IPS-20b (cell line): ENCODE measurements around the gene MED13L.
"Not testable (repeated sequence)": the region's sequence is repeated elsewhere in the genome, so short reads cannot be mapped to it uniquely, and the experiment has no call there.

Experiments used
- H3K27ac ChIP-seq: one replicate; pipeline ENCODE4 v1.5.1; 2013; ENCODE audit warnings: low read length
- H3K27me3 ChIP-seq: 2 replicates; pipeline ENCODE4 v1.6.1; 2013; ENCODE audit warnings: mild to moderate bottlenecking, low read length, inconsistent platforms; ENCODE audit not compliant: insufficient read depth
- H3K36me3 ChIP-seq: 2 replicates; pipeline ENCODE4 v1.6.1; 2013; ENCODE audit warnings: low read depth, mild to moderate bottlenecking, inconsistent platforms, low read length, moderate library complexity; ENCODE audit not compliant: insufficient read depth
- H3K4me1 ChIP-seq: 2 replicates; pipeline ENCODE4 v1.6.1; 2013; ENCODE audit warnings: mild to moderate bottlenecking, control low read depth, inconsistent platforms, low read length, moderate library complexity; ENCODE audit not compliant: insufficient read depth
- H3K4me3 ChIP-seq: 2 replicates; pipeline ENCODE4 v1.5.1; 2013; ENCODE audit warnings: mild to moderate bottlenecking, low read length, inconsistent platforms
- H3K9ac ChIP-seq: 2 replicates; pipeline ENCODE4 v1.6.1; 2013; ENCODE audit warnings: low read depth, mild to moderate bottlenecking, inconsistent platforms, low read length, moderate library complexity
- H3K9me3 ChIP-seq: 2 replicates; pipeline ENCODE4 v1.6.1; 2013; ENCODE audit warnings: mild to moderate bottlenecking, low read depth, low read length, inconsistent platforms; ENCODE audit not compliant: insufficient read depth

Gene MED13L

DNA sequence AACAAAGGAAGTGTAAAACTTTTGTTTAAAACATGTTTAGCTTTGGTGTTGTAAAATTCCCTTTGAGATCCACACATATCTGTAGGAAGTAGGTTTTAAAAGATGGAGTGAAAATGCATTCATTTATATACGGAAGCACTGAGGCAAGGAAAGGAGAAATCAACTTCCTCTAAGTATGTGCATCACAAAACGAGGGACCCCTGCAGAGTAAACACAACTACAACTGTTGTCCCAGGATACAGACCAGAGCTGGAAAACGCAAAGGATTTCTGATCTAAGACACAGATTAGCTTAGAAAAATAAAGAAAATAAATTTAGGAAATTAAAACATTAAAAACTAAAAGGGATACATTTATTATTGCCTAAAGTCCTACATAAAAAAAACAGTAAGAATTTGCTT, 297.6 kb downstream of the MED13L start:
- Histone ChIP-seq H3K4me1 (peaks cover 4% of the 10 kb centered on the region; the same call in 1 of the 2 replicates), H3K36me3 (peaks cover 48% of the 10 kb centered on the region), H3K4me3 (no peak overlapping the region), H3K27me3 (no peaks in the 10 kb centered on the region), H3K27ac (no peak overlapping the region), H3K9ac (no peak overlapping the region), H3K9me3 (no peaks in the 10 kb centered on the region)

DNA sequence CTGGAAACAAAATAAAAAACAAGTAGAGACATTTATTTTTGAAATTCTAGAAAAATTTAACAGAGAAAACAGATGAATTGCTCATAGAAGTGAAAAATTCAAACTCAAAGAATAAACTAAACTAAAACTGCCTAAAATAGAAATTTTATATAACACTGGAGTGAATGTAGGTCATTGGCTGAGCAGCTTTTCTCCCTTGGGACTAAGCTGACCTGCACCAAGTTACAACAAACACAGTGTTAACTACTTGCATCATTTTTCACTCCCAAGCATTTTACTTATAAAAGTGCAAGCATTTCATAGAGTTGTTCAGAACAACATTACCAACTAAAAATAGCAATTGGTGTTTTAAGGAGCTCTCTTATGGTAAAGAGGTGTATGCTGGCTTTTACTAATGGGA, 298.1 kb downstream of the MED13L start:
- peaks cover 4% of the 10 kb centered on the region; the same call in 1 of the 2 replicates for H3K4me1 ChIP-seq
- peaks cover 51% of the 10 kb centered on the region for H3K36me3 ChIP-seq
- H3K27ac ChIP-seq: no peak overlapping the region
- no peaks in the 10 kb centered on the region for H3K9me3 ChIP-seq
- H3K9ac ChIP-seq: no peak overlapping the region
- H3K4me3 ChIP-seq: no peak overlapping the region
- H3K27me3 ChIP-seq: no peaks in the 10 kb centered on the region

DNA sequence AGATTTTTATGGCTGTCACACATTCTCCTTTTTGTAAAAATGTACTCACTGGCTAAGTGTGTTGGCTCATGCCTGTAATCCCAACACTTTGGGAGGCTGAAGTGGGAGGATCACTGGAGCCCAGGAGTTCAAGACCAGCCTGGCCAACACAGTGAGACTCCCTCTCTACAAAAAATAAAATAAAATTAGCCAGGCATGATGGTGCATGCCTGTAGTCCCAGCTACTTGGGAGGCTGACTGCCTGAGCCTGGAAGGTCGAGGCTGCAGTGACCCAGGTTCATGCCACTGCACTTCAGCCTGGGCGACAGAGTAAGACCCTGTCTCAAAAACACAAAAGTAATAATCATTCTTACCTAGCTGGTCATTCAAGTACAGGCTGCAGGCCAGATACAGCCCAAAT, 300.7 kb downstream of the MED13L start:
- H3K27ac ChIP-seq, H3K9me3 ChIP-seq: not testable (repeated sequence)
- H3K36me3 ChIP-seq: peaks cover 43% of the 10 kb centered on the region

DNA sequence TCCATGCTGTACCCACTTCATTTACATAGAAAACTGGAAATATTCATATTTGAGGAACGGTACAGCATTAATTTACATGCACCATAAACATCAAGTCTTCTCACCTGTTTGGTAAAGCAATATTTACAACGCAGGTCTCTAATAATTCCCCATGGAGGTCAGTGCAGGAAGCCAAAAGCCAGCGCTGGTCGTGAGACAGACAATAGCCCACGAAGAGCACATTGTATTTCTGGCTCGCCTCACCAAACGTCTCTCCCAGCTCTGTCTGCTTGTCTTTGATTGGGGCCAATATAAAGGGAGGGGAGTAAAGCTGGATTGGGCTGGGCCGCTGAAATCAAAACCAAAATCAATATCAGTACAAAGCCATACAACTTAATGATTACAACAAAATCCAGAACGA, 302.1 kb downstream of the MED13L start:
- Histone ChIP-seq H3K27me3 (no peaks in the 10 kb centered on the region), H3K36me3 (peaks cover 43% of the 10 kb centered on the region), H3K9me3 (no peaks in the 10 kb centered on the region), H3K4me3 (no peak overlapping the region), H3K9ac (no peak overlapping the region), H3K27ac (no peak overlapping the region), H3K4me1 (peaks cover 4% of the 10 kb centered on the region; the same call in 1 of the 2 replicates)

More for the DNA sequence above, 300.7 kb downstream of the MED13L start:
- H3K4me3 ChIP-seq, H3K27me3 ChIP-seq, H3K4me1 ChIP-seq, H3K9ac ChIP-seq: not testable (repeated sequence)

DNA sequence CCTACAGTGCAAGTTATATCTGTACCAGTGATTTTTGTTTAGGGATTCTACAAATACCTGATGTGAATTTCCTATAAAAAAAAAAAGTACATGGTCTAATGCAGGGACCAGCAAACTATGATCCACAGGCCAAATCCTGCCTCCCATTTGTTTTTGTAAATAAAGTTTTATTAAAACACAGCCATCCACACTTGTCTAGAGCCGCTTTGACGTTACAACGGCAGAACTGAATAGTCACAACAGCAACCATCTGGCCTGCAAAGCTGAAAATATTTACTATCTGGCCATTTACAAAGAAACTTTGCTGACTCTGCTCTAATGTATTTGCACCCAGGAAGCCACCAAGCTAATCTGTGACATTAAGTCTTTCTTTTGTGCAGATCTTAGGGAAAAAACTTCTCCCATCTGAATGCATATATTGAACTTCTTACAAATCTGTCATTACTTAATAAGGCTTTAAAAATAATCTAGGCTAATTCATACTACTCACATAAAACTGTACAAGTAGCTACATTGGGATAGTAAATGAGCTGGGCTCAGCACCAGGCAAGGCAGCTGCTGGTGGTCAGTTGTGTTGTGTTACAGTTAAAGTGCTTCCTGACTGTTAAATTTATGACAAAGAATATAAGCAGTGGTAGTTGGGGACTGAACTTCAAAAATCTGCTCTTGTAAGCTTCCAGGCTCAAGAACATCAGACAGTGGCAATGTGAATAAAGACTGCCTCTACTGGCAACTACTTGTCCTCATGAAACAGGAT, 303.3 kb downstream of the MED13L start:
- no peak overlapping the region for H3K27ac ChIP-seq
- peaks cover 53% of the 10 kb centered on the region for H3K36me3 ChIP-seq
- no peaks in the 10 kb centered on the region for H3K4me1 ChIP-seq
- no peaks in the 10 kb centered on the region for H3K9me3 ChIP-seq
- H3K9ac ChIP-seq: no peak overlapping the region
- H3K4me3 ChIP-seq: no peak overlapping the region
- H3K27me3 ChIP-seq: no peaks in the 10 kb centered on the region

DNA sequence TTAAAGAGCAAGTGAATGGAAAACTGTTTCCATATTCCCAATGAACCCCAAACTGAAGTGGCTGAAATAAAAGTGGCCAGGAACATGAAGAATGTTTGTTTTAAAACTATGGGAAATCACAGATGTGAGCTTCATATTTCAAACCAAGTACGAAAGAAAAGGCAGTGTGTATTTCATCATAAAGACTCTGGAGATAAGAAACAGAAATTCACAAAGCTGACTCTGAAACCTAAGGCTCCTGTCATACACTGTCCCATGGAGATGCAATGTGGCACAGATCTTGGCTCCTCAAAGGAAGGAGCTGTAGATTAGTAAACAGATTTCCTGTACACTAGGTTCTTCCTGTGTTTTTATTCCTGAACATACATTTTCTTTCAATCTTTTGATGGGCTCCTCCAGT, 304.4 kb downstream of the MED13L start:
- H3K27me3 ChIP-seq: no peaks in the 10 kb centered on the region
- H3K4me1 ChIP-seq: no peaks in the 10 kb centered on the region
- peaks cover 64% of the 10 kb centered on the region for H3K36me3 ChIP-seq
- H3K9ac ChIP-seq: no peak overlapping the region
- no peak overlapping the region for H3K4me3 ChIP-seq
- no peak overlapping the region for H3K27ac ChIP-seq
- no peaks in the 10 kb centered on the region for H3K9me3 ChIP-seq

DNA sequence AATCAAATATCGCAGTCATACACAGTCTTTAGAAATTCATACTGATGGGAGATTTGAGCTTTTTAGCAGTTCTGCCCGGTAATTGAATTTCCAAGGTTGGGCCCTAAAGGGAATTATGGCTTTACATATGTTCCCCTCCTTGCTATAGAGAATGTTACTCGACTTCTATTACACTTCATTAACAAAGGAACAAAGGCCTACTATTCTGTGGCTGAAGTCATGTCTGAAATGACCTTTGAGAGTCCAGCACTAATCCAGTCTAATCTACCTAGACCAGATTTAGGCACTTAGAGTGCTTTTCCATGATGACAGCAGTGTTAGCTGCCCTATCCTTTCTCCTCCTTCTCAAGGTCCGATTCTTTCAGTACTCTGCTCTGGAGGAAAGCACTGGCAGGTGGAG, 305.3 kb downstream of the MED13L start:
- no peak overlapping the region for H3K9ac ChIP-seq
- H3K4me3 ChIP-seq: no peak overlapping the region
- H3K27me3 ChIP-seq: no peaks in the 10 kb centered on the region
- no peaks in the 10 kb centered on the region for H3K9me3 ChIP-seq
- no peaks in the 10 kb centered on the region for H3K4me1 ChIP-seq
- peaks cover 70% of the 10 kb centered on the region for H3K36me3 ChIP-seq
- no peak overlapping the region for H3K27ac ChIP-seq

DNA sequence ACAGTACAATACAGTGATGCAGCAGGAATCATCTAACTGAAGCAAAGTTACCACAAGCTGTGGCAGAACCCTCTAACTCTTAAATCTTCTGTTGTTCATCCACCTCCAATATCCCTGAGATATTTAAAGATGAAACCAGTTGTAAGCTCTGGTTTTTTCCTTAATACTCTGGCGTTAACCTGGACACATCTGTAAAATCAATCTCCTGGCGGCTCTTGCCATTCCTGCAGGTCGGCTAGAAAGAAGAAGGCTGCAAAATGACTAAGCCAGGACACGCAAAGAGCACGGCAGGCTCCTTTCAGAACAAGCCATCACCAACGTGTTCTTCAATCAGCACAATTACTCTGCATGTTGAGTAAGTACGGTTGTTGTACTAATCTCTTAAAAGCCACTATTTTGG, 309.3 kb downstream of the MED13L start:
- Histone ChIP-seq H3K27ac (no peak overlapping the region), H3K27me3 (no peaks in the 10 kb centered on the region), H3K9me3 (no peaks in the 10 kb centered on the region), H3K9ac (no peak overlapping the region), H3K4me1 (no peaks in the 10 kb centered on the region), H3K4me3 (no peak overlapping the region), H3K36me3 (peaks cover 88% of the 10 kb centered on the region)

DNA sequence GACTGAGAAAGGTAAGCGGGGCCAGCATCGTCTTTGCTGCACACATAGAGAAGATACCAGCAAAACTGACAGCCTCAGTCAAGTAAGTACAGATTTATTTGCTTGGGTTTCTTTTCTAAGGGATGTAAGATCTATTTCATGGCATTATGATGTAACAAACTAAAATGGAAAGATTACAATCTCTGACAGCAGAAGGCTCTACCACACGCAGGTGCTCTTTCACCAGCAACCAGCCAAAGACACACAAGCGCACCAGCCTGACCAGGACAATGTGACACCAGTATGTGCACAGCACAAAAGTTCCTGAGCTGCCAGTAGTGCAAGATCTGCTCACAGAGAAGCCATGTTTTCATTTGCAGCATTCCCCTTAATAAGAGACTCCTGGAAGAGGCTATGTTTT, 311.1 kb downstream of the MED13L start:
- H3K9me3 ChIP-seq: no peaks in the 10 kb centered on the region
- no peaks in the 10 kb centered on the region for H3K27me3 ChIP-seq
- H3K4me1 ChIP-seq: no peaks in the 10 kb centered on the region
- H3K4me3 ChIP-seq: no peak overlapping the region
- no peak overlapping the region for H3K9ac ChIP-seq
- H3K27ac ChIP-seq: no peak overlapping the region
- peaks cover 90% of the 10 kb centered on the region for H3K36me3 ChIP-seq

DNA sequence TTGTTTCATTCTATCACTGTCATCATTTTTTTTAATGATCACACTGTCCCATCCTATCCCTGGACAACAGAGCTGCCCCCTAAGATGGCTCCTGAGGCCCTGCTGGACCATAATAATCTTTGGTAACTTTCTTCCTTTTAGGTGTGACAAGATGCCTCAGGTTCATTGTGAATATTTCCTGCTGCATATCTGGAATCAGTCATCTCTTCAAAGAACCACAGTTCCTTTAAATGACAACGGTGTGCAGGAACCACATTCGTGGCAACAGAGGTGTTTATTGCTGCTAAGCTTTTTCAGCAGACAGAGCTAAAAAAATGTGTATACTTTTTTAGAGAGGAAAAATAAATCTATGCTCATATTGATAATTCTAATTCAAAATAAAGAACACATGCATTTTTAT, 312.9 kb downstream of the MED13L start:
- peaks cover 89% of the 10 kb centered on the region for H3K36me3 ChIP-seq

DNA sequence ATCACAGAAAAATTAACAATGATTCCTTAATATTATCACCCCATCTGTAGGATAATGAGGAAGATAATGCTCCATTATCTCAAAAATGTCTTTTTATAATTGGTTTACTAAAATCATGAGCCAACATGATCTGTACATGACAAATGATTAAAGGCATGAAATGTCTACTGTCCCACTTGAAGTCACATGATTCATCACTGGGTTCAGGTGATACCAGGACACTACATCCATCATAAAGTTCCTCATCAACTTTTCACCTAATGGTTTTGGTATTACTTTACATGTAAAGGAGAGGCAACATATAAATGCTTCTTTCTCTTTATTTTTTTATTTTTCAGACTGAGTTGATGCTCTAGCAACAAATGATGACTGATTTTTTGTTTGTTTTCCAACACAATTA, 313.3 kb downstream of the MED13L start:
- H3K9me3 ChIP-seq: no peaks in the 10 kb centered on the region
- no peak overlapping the region for H3K27ac ChIP-seq
- no peaks in the 10 kb centered on the region for H3K27me3 ChIP-seq
- H3K36me3 ChIP-seq: peaks cover 85% of the 10 kb centered on the region
- H3K9ac ChIP-seq: no peak overlapping the region
- H3K4me3 ChIP-seq: no peak overlapping the region
- no peaks in the 10 kb centered on the region for H3K4me1 ChIP-seq

More for the DNA sequence above, 312.9 kb downstream of the MED13L start:
- H3K9me3 ChIP-seq: no peaks in the 10 kb centered on the region
- H3K4me3 ChIP-seq: no peak overlapping the region
- no peaks in the 10 kb centered on the region for H3K4me1 ChIP-seq
- H3K9ac ChIP-seq: no peak overlapping the region
- no peaks in the 10 kb centered on the region for H3K27me3 ChIP-seq
- no peak overlapping the region for H3K27ac ChIP-seq

DNA sequence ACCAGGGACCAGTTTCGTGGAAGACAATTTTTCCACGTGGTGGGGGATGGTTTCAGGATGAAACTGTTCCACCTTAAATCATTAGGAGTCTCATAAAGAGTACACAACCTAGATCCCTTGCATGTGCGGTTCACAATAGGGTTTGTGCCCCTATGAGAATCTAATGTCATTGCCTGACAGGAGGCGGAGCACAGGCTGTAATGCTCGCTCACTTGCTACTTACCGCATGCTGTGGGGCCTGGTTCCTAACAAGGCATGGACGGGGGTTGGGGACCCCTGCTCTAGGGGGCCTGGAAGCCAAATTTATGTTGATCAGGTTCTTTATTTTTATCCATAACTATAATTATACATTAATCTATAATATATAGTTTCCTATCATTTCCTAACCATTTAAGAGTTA, 315.3 kb downstream of the MED13L start:
- Histone ChIP-seq H3K4me1 (no peaks in the 10 kb centered on the region), H3K9me3 (no peaks in the 10 kb centered on the region), H3K27ac (no peak overlapping the region), H3K36me3 (peaks cover 82% of the 10 kb centered on the region), H3K9ac (no peak overlapping the region), H3K27me3 (no peaks in the 10 kb centered on the region), H3K4me3 (no peak overlapping the region)
